Measurements from ENCODE around the gene NLGN1. TPM values are rescaled to one million over a fixed set of nuclear protein-coding genes. Genes with fewer than 3 reads are reported as not detected.

The NLGN1 gene
- total and polyA plus RNA-seq, 2 of the 8 experiments (the other 6 are each of a cell fraction or from before 2014, with no cell fraction given) = 7.8 to 14.8 TPM

DNA sequence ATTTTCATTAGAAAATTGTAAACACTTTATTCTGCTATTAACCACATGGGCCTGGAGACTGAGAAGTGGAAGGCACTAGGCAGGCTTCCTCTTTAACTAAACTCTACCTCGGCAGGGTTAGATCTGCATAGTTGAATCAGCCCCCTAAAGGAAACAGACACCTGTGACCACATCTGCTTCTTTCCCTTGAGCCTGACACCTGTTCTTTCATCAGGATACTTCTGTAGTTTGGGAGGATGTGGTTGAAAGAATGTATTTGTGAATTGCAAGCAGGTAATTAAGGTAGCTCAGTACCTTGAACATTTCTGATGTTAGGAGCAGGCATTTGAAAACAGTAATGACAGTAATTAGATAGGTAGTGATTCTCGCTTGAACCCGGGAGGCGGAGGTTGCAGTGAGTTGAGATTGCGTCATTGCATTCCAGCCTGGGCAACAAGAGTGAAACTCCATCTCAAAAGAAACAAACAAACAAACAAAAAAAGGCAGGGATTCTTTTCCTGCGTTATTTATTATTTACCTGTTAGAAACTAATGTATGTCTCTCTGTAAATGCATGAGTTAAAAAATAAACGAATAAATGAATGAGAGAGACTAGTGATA, 468.5 kb downstream of the NLGN1 start (continued):
- TF ChIP-seq, protein P1, sequence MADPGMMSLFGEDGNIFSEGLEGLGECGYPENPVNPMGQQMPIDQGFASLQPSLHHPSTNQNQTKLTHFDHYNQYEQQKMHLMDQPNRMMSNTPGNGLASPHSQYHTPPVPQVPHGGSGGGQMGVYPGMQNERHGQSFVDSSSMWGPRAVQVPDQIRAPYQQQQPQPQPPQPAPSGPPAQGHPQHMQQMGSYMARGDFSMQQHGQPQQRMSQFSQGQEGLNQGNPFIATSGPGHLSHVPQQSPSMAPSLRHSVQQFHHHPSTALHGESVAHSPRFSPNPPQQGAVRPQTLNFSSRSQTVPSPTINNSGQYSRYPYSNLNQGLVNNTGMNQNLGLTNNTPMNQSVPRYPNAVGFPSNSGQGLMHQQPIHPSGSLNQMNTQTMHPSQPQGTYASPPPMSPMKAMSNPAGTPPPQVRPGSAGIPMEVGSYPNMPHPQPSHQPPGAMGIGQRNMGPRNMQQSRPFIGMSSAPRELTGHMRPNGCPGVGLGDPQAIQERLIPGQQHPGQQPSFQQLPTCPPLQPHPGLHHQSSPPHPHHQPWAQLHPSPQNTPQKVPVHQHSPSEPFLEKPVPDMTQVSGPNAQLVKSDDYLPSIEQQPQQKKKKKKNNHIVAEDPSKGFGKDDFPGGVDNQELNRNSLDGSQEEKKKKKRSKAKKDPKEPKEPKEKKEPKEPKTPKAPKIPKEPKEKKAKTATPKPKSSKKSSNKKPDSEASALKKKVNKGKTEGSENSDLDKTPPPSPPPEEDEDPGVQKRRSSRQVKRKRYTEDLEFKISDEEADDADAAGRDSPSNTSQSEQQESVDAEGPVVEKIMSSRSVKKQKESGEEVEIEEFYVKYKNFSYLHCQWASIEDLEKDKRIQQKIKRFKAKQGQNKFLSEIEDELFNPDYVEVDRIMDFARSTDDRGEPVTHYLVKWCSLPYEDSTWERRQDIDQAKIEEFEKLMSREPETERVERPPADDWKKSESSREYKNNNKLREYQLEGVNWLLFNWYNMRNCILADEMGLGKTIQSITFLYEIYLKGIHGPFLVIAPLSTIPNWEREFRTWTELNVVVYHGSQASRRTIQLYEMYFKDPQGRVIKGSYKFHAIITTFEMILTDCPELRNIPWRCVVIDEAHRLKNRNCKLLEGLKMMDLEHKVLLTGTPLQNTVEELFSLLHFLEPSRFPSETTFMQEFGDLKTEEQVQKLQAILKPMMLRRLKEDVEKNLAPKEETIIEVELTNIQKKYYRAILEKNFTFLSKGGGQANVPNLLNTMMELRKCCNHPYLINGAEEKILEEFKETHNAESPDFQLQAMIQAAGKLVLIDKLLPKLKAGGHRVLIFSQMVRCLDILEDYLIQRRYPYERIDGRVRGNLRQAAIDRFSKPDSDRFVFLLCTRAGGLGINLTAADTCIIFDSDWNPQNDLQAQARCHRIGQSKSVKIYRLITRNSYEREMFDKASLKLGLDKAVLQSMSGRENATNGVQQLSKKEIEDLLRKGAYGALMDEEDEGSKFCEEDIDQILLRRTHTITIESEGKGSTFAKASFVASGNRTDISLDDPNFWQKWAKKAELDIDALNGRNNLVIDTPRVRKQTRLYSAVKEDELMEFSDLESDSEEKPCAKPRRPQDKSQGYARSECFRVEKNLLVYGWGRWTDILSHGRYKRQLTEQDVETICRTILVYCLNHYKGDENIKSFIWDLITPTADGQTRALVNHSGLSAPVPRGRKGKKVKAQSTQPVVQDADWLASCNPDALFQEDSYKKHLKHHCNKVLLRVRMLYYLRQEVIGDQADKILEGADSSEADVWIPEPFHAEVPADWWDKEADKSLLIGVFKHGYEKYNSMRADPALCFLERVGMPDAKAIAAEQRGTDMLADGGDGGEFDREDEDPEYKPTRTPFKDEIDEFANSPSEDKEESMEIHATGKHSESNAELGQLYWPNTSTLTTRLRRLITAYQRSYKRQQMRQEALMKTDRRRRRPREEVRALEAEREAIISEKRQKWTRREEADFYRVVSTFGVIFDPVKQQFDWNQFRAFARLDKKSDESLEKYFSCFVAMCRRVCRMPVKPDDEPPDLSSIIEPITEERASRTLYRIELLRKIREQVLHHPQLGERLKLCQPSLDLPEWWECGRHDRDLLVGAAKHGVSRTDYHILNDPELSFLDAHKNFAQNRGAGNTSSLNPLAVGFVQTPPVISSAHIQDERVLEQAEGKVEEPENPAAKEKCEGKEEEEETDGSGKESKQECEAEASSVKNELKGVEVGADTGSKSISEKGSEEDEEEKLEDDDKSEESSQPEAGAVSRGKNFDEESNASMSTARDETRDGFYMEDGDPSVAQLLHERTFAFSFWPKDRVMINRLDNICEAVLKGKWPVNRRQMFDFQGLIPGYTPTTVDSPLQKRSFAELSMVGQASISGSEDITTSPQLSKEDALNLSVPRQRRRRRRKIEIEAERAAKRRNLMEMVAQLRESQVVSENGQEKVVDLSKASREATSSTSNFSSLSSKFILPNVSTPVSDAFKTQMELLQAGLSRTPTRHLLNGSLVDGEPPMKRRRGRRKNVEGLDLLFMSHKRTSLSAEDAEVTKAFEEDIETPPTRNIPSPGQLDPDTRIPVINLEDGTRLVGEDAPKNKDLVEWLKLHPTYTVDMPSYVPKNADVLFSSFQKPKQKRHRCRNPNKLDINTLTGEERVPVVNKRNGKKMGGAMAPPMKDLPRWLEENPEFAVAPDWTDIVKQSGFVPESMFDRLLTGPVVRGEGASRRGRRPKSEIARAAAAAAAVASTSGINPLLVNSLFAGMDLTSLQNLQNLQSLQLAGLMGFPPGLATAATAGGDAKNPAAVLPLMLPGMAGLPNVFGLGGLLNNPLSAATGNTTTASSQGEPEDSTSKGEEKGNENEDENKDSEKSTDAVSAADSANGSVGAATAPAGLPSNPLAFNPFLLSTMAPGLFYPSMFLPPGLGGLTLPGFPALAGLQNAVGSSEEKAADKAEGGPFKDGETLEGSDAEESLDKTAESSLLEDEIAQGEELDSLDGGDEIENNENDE (IDR thresholded peaks at IDR 0.05; ENCODE audit: insufficient replicate concordance, low read length) = peak; percentile 63
- TF ChIP-seq ASH2L (IDR thresholded peaks at IDR 0.05; ENCODE audit: low read length) (peak; percentile 70), BCL11A (IDR thresholded peaks at IDR 0.05; ENCODE audit: low read depth in 2 of 2, low read length in 2 of 2) (no peak), RFX5 (IDR thresholded peaks at IDR 0.05; ENCODE audit: borderline replicate concordance, low read depth, low read length) (no peak), GABPA (IDR thresholded peaks at IDR 0.05; ENCODE audit: borderline replicate concordance, insufficient read depth, low read length) (no peak), SRF (IDR thresholded peaks at IDR 0.05; ENCODE audit: low read depth, low read length) (no peak), EP300 (IDR thresholded peaks at IDR 0.05; ENCODE audit: borderline replicate concordance in 1 of 2, low read depth in 2 of 2, low read length in 2 of 2) (peak in 1 of 2 experiments; percentile 77; a peak in 1 of 3 replicates)
- TF ChIP-seq, protein P2, sequence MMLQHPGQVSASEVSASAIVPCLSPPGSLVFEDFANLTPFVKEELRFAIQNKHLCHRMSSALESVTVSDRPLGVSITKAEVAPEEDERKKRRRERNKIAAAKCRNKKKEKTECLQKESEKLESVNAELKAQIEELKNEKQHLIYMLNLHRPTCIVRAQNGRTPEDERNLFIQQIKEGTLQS (IDR thresholded peaks at IDR 0.05; ENCODE audit: insufficient read depth, low read depth, low read length) = peak; percentile 78
